Measurements from ENCODE around the gene GNRHR. TPM values are rescaled to one million over a fixed set of nuclear protein-coding genes. Genes with fewer than 3 reads are reported as not detected.

GNRHR gene
- total RNA-seq, 6 experiments from 2014 or later = not detected

DNA sequence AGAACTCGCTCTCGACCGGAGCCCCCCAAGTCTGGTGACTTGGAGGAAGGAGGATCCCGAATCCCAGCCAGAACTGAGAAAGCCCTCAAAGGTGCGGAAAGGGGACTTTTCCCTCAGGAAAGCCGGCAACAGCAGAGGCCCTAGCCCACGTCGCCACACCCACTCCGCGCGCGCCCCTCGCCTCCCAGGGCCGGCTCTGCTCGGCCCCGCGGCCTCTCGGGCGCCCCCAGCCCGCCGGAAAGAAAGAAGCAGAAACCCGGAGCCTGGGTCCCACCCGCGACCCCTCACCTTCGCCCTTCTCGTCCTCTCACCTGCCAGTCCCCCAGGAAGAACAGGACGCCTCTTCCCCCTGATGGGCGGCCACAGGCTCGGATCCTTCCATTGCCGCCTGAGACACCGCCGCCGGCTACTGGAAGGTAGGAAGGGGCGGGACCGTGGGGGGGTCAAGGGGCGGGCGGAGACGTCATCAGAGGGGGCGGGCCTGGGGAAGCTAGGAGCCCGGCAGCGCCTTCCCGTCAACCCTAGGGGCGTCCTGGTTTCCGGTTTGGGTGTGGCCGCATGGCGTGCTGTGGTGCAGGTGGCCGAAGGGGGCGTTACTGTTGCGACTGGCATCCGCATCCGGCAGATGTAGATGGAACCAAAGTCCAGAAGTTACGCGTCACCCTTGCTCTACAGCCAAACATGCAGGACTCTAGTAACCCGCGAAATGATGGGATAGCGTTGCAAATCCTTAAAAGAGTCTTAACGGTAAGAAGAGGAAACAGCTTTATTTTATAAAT lies 53.3 kb downstream of the GNRHR start, which contains the start of gene UBA6:
TSS of gene UBA6 (minus strand) at position 418 of the 779 bp plus-strand sequence. CDS start at position 382, 36 bp downstream.
- Histone ChIP-seq H3K9me3 (no peaks in the 10 kb centered on the region), H3K27me3 (no peaks in the 10 kb centered on the region), H3K4me3 (peak within 1 kb of the TSS; percentile 82 to 97 (median 88)), H3K4me1 (peaks cover 0 to 9% (median 4%) of the 10 kb centered on the region in 4 donors), H3K36me3 (no peaks in the 10 kb centered on the region), H3K27ac (peak within 1 kb of the TSS; percentile 67 to 79 (median 75))
- ATAC-seq (peak; percentile 98 to 100 (median 99)), DNase-seq (peak; percentile 98 to 99 (median 98))
- peak; percentile 78 for TF ChIP-seq POLR2A (IDR thresholded peaks at IDR 0.05)
- TF ChIP-seq, protein P1, sequence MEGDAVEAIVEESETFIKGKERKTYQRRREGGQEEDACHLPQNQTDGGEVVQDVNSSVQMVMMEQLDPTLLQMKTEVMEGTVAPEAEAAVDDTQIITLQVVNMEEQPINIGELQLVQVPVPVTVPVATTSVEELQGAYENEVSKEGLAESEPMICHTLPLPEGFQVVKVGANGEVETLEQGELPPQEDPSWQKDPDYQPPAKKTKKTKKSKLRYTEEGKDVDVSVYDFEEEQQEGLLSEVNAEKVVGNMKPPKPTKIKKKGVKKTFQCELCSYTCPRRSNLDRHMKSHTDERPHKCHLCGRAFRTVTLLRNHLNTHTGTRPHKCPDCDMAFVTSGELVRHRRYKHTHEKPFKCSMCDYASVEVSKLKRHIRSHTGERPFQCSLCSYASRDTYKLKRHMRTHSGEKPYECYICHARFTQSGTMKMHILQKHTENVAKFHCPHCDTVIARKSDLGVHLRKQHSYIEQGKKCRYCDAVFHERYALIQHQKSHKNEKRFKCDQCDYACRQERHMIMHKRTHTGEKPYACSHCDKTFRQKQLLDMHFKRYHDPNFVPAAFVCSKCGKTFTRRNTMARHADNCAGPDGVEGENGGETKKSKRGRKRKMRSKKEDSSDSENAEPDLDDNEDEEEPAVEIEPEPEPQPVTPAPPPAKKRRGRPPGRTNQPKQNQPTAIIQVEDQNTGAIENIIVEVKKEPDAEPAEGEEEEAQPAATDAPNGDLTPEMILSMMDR (IDR thresholded peaks at IDR 0.05) = peak; percentile 38 to 55 (median 44)
- intact Hi-C loops (cut with DNase I) = no loop called here
- 0% methylated on average over 15 of the region's 57 CpGs for WGBS (ENCODE audit: insufficient coverage, low coverage, low lambda C conversion rate, missing lambda C conversion rate)

- intact Hi-C loops (cut with DNase I) = no loop called here
- no peak for TF ChIP-seq POLR2A (IDR thresholded peaks at IDR 0.05)
- TF ChIP-seq, protein P1 (IDR thresholded peaks at IDR 0.05) = no peak
- peak; percentile 2 to 11 (median 7) for ATAC-seq
- Histone ChIP-seq H3K9me3 (no peaks in the 10 kb centered on the region), H3K27ac (peak overlapping the region; percentile 67 to 79 (median 75)), H3K4me1 (peaks cover 0 to 9% (median 4%) of the 10 kb centered on the region in 4 donors), H3K4me3 (peak overlapping the region; percentile 82 to 97 (median 88)), H3K36me3 (no peaks in the 10 kb centered on the region), H3K27me3 (no peaks in the 10 kb centered on the region)
- no peak for DNase-seq
- WGBS (ENCODE audit: insufficient coverage, low coverage, low lambda C conversion rate, missing lambda C conversion rate) = 8% methylated on average over 11 of the region's 11 CpGs
Measured at GRCh38 chr4:67700116-67700737, 54.0 kb downstream of the GNRHR start.

GRCh38 chr4:67699603-67700002 lies 54.6 kb downstream of the GNRHR start:
- intact Hi-C loops (cut with DNase I) = no loop called here
- H3K36me3 ChIP-seq = no peaks in the 10 kb centered on the region
- ATAC-seq = no peak
- H3K4me1 ChIP-seq = peaks cover 0 to 9% (median 4%) of the 10 kb centered on the region in 4 donors
- H3K9me3 ChIP-seq = no peaks in the 10 kb centered on the region
- DNase-seq = no peak
- TF ChIP-seq, protein P1 (IDR thresholded peaks at IDR 0.05) = no peak
- no peak for TF ChIP-seq POLR2A (IDR thresholded peaks at IDR 0.05)
- WGBS (ENCODE audit: insufficient coverage, low coverage, low lambda C conversion rate, missing lambda C conversion rate) = 96% methylated on average over 10 of the region's 18 CpGs
- H3K4me3 ChIP-seq = peak overlapping the region in 2 of 3 donors; percentile 88 to 97
- no peak overlapping the region for H3K27ac ChIP-seq
- H3K27me3 ChIP-seq = no peaks in the 10 kb centered on the region

DNA sequence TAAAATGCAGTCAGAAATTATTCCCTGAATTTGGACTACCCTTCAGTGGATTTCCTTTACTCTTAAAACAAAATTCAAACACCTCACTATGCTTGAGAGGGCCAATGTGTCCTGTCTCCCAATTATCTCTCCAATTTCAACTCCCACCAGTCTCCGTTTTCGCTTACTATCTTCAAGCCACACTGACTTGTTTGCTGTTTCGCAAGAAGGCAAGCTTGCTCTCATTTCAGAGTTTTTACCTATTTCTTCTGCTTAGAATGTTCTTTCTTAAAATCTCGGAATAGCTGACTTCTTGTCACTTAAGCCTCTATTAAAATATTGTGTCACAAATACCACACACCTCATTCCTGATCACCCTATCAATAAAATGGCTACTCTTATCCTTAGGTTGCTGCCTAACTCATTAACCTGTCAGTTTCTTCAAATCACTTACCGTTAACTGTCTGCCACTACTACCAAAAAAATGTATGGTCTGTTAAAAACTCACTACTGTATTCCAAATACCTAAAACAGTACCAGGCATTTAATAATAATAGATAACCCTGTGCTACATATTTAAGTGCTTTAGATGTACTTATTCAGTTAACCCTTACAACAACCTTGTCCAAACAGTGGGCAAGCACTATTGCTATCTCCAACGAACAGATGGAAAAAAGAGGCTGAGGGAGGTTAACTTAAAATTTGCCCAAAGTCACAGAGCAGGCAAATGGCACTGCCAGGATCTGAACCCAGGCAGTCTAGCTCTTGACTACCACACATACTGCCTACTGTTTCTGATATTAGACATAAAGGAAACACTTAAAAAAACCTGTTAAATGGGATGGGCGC lies 56.1 kb downstream of the GNRHR start:
- Histone ChIP-seq H3K27me3 (no peaks in the 10 kb centered on the region), H3K4me1 (peaks cover 0 to 9% (median 4%) of the 10 kb centered on the region in 4 donors), H3K9me3 (no peaks in the 10 kb centered on the region), H3K36me3 (no peaks in the 10 kb centered on the region), H3K27ac (no peak overlapping the region), H3K4me3 (no peak overlapping the region)
- DNase-seq = no peak
- WGBS (ENCODE audit: insufficient coverage, low coverage, low lambda C conversion rate, missing lambda C conversion rate) = 69% methylated on average over 7 of the region's 7 CpGs
- TF ChIP-seq, protein P1 (IDR thresholded peaks at IDR 0.05) = no peak
- TF ChIP-seq POLR2A (IDR thresholded peaks at IDR 0.05) = no peak
- no peak for ATAC-seq
- intact Hi-C loops (cut with DNase I) = no loop called here

All from right lobe of liver (tissue), 6 donors.